ENCODE results near the gene CCNE1. TPM values are rescaled to one million over a fixed set of nuclear protein-coding genes. Genes with fewer than 3 reads are reported as not detected.
A peak's percentile ranks its signal among the peaks of the same experiment; 100 is the strongest.
"Not testable (repeated sequence)": the region's sequence is repeated elsewhere in the genome, so short reads cannot be mapped to it uniquely, and the experiment has no call there.

CCNE1 gene
- total and polyA plus RNA-seq, 10 of the 15 experiments (the other 5 are each of a cell fraction or from before 2014, with no cell fraction given): 6.3 to 44.2 (median 35.8) TPM

DNA sequence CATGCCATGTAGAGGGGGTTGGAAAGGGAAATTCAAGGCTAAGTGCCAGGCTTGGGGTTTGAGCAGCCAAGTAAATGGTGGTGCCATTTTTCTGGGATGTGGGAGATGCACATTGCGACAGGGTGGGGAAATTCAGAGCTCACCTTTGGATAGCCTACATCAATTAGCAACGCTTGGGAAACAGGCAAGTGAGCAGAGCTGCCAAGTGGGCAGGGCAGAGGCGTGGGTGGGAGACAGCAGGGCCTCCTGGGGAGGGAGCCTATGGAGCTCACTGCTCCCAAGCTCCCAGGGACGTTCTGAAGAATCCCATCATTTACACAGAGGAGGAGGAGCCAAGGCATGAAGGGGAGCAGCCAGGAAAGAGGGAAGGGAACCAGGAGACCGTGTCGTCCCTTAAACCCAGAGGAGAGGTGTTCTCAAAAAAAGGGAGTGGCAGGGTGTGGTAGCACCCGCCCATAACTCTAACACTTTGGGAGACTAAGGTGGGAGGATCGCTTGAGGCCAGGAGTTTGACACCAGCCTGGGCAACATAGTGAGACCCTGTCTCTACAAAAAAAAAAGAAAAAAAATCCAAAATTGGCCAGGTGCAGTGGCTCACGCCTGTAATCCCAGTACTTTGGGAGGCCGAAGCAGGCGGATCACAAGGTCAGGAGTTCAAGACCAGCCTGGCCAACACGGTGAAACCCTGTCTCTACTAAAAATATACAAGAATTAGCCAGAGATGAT lies 11.5 kb upstream of the CCNE1 start:
- in situ Hi-C loops (cut with MboI) (no loop called here), intact Hi-C loops (cut with micrococcal nuclease; ENCODE audit: unreplicated experiment) (no loop called here)
- TF ChIP-seq SMC3 (IDR thresholded peaks at IDR 0.05; ENCODE audit: borderline replicate concordance, low read length): no peak
- TF ChIP-seq, protein P1, sequence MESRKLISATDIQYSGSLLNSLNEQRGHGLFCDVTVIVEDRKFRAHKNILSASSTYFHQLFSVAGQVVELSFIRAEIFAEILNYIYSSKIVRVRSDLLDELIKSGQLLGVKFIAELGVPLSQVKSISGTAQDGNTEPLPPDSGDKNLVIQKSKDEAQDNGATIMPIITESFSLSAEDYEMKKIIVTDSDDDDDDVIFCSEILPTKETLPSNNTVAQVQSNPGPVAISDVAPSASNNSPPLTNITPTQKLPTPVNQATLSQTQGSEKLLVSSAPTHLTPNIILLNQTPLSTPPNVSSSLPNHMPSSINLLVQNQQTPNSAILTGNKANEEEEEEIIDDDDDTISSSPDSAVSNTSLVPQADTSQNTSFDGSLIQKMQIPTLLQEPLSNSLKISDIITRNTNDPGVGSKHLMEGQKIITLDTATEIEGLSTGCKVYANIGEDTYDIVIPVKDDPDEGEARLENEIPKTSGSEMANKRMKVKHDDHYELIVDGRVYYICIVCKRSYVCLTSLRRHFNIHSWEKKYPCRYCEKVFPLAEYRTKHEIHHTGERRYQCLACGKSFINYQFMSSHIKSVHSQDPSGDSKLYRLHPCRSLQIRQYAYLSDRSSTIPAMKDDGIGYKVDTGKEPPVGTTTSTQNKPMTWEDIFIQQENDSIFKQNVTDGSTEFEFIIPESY (IDR thresholded peaks at IDR 0.05): no peak
- no peak overlapping the region for H3K27ac ChIP-seq (ENCODE audit: control insufficient read depth, insufficient read depth)
- no peak overlapping the region for H3K4me2 ChIP-seq (ENCODE audit: control insufficient read depth, insufficient read depth)
- SMC1A ChIA-PET (ENCODE audit: uncharacterized antibody, unreplicated experiment): no interaction called here
- no peaks in the 10 kb centered on the region for H3K79me2 ChIP-seq (ENCODE audit: control insufficient read depth, insufficient read depth, low read length)
- ATAC-seq (no peak), DNase-seq (ENCODE audit: low read depth, low spot score) (no peak), FAIRE-seq (no peak)
- H3K9ac ChIP-seq (ENCODE audit: control insufficient read depth, insufficient read depth, low read length): no peak overlapping the region
- H2AFZ ChIP-seq (ENCODE audit: control insufficient read depth, low read depth, low read length): no peak overlapping the region
- WGBS (ENCODE audit: insufficient coverage, insufficient replicate concordance, low lambda C conversion rate, missing lambda C conversion rate): 61% methylated on average over 10 of the region's 12 CpGs
- H3K36me3 ChIP-seq (ENCODE audit: control insufficient read depth in 2 of 2, insufficient read depth in 2 of 2, low read length in 1 of 2): no peaks in the 10 kb centered on the region
- RAD21 ChIA-PET (ENCODE audit: unreplicated experiment): interaction anchor here (0.6 kb wide), 1 partner anchor 44 kb away, joined by 4 read pairs; no protein-coding TSS in a partner anchor
- no peak overlapping the region for H3K4me3 ChIP-seq
- H3K4me1 ChIP-seq (ENCODE audit: control insufficient read depth, insufficient read depth, low read length): peaks cover 14% of the 10 kb centered on the region
- no peaks in the 10 kb centered on the region for H3K9me3 ChIP-seq (replicated peaks; ENCODE audit: control insufficient read depth, insufficient read depth, low read length)
- no peaks in the 10 kb centered on the region for H3K27me3 ChIP-seq (replicated peaks in 1 of 2; ENCODE audit: control insufficient read depth in 2 of 2, insufficient read depth in 2 of 2, low read length in 1 of 2)
- BruUV-seq (replicated peaks): no TSS peak
- H4K20me1 ChIP-seq (ENCODE audit: control insufficient read depth, insufficient read depth): no peaks in the 10 kb centered on the region
- POLR2A ChIA-PET: no interaction called here
- CTCF ChIA-PET: no interaction called here

DNA sequence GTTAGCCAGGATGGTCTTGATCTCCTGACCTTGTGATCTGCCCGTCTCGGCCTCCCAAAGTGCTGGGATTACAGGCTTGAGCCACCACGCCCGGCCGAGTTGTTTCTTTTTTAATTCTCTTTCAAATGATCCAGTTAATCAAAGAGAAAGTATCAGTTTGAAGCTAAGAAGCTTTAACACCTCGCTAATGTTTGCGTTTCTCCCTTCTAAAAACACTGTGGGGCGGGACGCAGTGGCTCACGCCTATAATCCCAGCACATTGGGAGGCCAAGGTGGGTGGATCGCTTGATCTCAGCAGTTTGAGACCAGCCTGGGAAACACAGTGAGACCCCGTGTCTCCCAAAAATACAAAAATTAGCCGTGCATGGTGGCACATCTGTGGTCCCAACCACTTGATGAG lies 7.8 kb upstream of the CCNE1 start:
- WGBS (ENCODE audit: insufficient coverage, insufficient replicate concordance, low lambda C conversion rate, missing lambda C conversion rate): 84% methylated on average over 13 of the region's 13 CpGs
- BruUV-seq (replicated peaks); DNase-seq (ENCODE audit: low read depth, low spot score); H4K20me1 ChIP-seq (ENCODE audit: control insufficient read depth, insufficient read depth); H3K9ac ChIP-seq (ENCODE audit: control insufficient read depth, insufficient read depth, low read length); H3K4me3 ChIP-seq; ATAC-seq; in situ Hi-C loops (cut with MboI); intact Hi-C loops (cut with micrococcal nuclease; ENCODE audit: unreplicated experiment); H3K79me2 ChIP-seq (ENCODE audit: control insufficient read depth, insufficient read depth, low read length); H3K36me3 ChIP-seq (ENCODE audit: control insufficient read depth in 2 of 2, insufficient read depth in 2 of 2, low read length in 1 of 2); SMC1A ChIA-PET (ENCODE audit: uncharacterized antibody, unreplicated experiment); H3K27me3 ChIP-seq (replicated peaks in 1 of 2; ENCODE audit: control insufficient read depth in 2 of 2, insufficient read depth in 2 of 2, low read length in 1 of 2); H3K27ac ChIP-seq (ENCODE audit: control insufficient read depth, insufficient read depth); CTCF ChIA-PET; FAIRE-seq; RAD21 ChIA-PET (ENCODE audit: unreplicated experiment); H3K9me3 ChIP-seq (replicated peaks; ENCODE audit: control insufficient read depth, insufficient read depth, low read length): not testable (repeated sequence)
- POLR2A ChIA-PET: interaction anchor here (0.6 kb wide), 1 partner anchor 853 kb away, joined by 3 read pairs; no protein-coding TSS in a partner anchor
- Histone ChIP-seq H2AFZ (ENCODE audit: control insufficient read depth, low read depth, low read length) (peak overlapping the region; percentile 29; the same call in 1 of the 2 replicates), H3K4me1 (ENCODE audit: control insufficient read depth, insufficient read depth, low read length) (peaks cover 16% of the 10 kb centered on the region), H3K4me2 (ENCODE audit: control insufficient read depth, insufficient read depth) (peak overlapping the region; percentile 21)
